IPS DF 19.7 (cell line): ENCODE results near the gene SELPLG.
"Not testable (repeated sequence)": the region's sequence is repeated elsewhere in the genome, so short reads cannot be mapped to it uniquely, and the experiment has no call there.

Source experiments
- DNase-seq: peaks from one replicate; pipeline ENCODE4 v3.0.0-alpha.2; 2013; ENCODE audit warnings: low read depth, low spot score

The SELPLG gene

DNA sequence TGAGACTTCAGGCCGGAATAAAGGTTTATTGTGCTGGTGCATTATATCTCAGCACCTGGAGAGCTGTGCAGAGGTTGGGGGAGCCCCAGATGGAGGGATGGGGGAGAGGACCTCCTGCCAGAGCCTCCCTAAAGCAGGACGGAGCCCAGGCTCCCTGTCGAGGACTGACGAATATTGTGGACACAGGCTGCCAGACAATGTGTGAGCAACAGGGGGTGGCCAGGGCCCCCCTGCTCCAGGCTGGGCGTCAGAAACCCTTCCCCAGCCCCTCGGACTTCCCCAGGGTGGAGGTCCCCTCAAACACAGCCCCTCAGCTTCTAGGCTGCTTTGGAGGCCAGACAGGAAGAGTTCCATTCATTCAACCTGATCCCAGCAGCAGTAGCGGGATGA is 43.9 kb downstream of the SELPLG start:
- DNase-seq, result no peak

GRCh38 chr12:108589028-108589839 is 44.5 kb downstream of the SELPLG start:
- DNase-seq, result no peak

GRCh38 chr12:108587826-108588225 is 45.9 kb downstream of the SELPLG start:
- DNase-seq, result no peak

- DNase-seq, result no peak
These were observed 47.4 kb downstream of the SELPLG start for GRCh38 chr12:108586306-108586705.

GRCh38 chr12:108585864-108586263 is 47.8 kb downstream of the SELPLG start:
- DNase-seq, result no peak

DNA sequence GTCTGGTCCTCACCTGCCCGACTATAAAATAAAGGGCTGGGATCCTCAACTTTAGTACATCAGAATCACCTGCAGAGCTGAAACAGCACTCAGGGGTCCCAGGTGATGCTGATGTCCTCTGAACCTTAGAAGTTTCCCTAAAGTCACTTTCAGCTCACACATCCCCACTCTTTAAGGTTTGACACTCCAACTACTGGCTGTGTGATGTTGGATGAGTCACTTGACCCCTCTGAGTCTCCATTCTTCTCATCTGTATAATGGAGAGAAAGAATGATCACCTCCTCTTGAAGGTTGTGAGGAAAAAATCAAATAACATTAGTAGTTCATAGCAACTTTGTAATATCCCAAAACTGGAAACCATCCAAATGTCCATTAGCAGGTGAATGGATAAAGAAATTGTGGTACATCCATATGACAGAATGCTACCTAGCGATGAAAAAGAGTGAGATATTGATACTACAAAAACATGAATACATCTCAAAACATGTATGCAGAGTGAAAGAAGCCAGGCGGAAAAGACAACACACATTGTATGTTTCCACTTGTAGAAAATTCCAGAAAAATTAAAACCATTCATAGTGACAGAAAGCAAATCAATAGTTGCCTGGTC is 49.1 kb downstream of the SELPLG start:
- DNase-seq, result no peak

- no peak for DNase-seq
These were observed 49.7 kb downstream of the SELPLG start for GRCh38 chr12:108583991-108584390.

GRCh38 chr12:108582978-108583770 is 50.5 kb downstream of the SELPLG start:
- DNase-seq, result no peak

GRCh38 chr12:108582509-108582908 is 51.2 kb downstream of the SELPLG start:
- DNase-seq, result no peak

DNA sequence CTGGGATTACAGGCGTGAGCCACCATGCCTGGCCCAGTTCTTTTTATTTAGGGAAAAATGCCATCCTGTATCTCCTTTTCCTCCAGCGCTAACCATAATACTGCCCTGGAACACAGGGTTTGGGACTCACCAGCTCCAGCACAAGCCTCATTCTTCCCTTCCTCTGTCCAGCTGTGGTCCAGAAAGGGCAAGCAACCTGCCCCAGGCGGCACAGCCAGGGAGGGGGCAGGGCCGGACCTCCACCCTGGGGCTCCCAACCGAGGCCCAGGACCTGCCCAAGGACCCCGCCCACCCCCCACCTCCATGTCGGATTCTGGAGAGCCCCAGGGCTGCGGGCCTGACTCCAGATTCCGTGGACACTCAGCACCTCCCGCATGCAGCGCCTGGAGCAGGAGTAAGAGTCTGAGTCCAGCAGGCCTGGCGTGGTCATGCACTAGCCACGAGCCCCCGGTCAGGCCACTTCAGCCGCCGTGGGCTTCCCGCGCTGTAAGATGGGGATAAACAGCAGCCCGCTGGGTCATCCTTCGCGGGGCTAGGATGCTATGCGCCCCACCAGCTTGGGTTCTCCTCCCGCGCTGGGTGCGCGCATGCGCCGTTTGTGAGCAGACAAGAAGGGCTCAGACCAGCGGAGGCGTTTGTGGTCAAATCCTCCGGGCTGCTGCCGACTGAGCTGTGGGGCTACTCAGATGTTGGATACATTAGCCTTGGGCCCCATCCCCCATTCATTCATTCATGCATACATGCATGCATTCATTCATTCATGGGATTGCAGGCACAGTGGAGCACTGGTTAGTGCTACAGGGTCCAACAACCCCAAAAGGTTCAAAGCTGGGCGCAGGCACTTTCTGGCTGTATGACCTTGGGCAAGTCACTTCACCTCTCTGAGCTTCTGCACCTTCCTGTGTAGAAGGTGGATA is 52.1 kb downstream of the SELPLG start:
- DNase-seq, result no peak

DNA sequence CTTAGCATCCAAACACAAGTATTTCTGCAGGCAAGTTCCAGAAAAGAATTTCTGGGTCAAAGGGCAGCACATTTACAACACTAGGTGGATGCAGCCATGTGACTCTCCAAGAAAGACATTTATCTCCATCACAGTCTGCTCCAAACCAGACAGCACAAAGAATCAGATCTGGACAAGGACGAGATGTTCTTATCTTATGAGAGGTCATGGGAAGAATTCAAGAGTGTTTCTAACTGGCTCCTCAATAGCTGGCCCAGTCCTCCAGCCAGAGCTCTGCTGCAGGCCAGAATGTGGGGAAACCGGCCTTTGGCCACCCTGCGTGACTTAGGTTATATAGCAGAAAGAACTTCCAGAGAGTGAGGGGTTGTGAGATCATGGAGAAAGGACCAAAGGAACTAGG is 53.2 kb downstream of the SELPLG start:
- no peak for DNase-seq

GRCh38 chr12:108578813-108579212 is 54.9 kb downstream of the SELPLG start:
- no peak for DNase-seq

GRCh38 chr12:108578264-108578663 is 55.4 kb downstream of the SELPLG start:
- DNase-seq, result no peak

GRCh38 chr12:108577458-108577857 is 56.2 kb downstream of the SELPLG start:
- DNase-seq, result no peak

- DNase-seq, result no peak
These were observed 56.9 kb downstream of the SELPLG start for GRCh38 chr12:108576660-108577234.

DNA sequence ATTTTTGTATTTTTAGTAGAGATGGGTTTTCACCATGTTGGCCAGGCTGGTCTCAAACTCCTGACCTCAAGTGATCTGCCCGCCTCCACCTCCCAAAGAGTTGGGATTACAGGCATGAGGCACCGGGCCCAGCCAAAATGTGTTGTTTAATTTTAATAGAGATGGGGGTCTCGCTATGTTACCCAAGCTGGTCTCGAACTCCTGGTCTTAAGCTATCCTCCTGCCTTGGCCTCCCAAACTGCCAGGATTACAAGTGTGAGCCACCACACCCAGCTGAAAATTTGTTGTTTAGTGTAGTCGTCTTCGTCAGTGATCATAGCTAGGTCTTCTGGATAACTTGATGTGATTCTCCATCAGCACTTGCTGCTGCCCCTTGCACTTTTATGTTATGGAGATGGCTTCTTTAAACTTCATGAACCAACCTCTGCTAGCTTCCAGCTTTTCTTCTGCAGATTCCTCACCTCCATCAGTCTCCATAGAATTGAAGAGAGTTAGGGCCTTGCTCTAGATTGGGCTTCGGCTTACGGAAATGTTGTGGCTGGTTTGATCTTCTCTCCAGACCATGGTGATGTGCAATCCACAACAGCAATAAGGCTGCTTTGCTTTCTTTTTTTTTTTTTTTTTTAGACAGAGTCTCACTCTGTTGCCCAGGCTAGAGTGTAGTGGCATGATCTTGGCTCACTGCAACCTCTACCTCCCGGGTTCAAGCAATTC is 58.3 kb downstream of the SELPLG start:
- no peak for DNase-seq

GRCh38 chr12:108574276-108574675 is 59.4 kb downstream of the SELPLG start:
- not testable (repeated sequence) for DNase-seq

- no peak for DNase-seq
These were observed 60.4 kb downstream of the SELPLG start for GRCh38 chr12:108573317-108573716.

DNA sequence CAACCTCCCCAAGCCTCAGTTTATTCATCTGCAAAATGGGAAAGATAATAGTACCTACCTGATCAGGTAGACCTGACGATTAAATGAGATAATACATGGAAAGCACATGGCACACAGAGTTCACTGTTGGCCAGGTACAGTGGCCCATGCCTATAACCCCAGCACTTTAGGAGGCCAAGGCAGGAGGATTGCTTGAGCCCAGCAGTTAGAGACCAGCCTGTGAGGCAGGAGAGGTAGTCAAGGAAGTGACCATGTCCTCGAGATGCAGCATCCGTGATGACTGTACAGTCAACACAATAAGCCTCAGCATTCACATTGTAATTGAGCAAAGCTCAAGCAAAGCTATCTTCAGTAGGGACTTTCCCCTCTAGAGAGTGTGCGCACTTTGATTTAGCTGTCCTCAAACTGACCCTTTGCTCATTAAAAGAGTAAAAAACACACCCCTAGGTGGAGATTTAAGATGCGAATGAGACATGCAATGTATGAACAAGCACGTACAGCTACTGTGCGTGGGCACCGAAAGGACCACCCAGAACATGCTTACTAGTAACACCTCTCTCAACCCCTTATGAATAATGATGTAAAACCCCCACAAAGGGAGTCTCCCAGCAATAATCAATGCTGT is 61.4 kb downstream of the SELPLG start:
- DNase-seq, result no peak
